ENCODE results near the gene MAGOHB.

Gene MAGOHB

GRCh38 chr12:10557329-10557728 is 56.1 kb downstream of the MAGOHB start:
- in situ Hi-C loops (cut with HindIII; ENCODE audit: low sequenced_read_pairs) = no loop called here

GRCh38 chr12:10554756-10555481 is 58.5 kb downstream of the MAGOHB start:
- in situ Hi-C loops (cut with HindIII; ENCODE audit: low sequenced_read_pairs) = no loop called here

GRCh38 chr12:10554228-10554755 is 59.1 kb downstream of the MAGOHB start:
- in situ Hi-C loops (cut with HindIII; ENCODE audit: low sequenced_read_pairs) = no loop called here
